Ectodermal cell (in vitro differentiated cells): ENCODE measurements around the gene POLR3GL. TPM values are rescaled to one million over a fixed set of nuclear protein-coding genes. Genes with fewer than 3 reads are reported as not detected.
"Not testable (repeated sequence)": the region's sequence is repeated elsewhere in the genome, so short reads cannot be mapped to it uniquely, and the experiment has no call there.

ENCODE experiments used
- H3K27ac ChIP-seq: 2 replicates; pipeline ENCODE4 v1.7.0; 2013; ENCODE audit warnings: mild to moderate bottlenecking, low read depth, low read length; ENCODE audit not compliant: insufficient read depth, poor library complexity, severe bottlenecking
- H3K27me3 ChIP-seq: 2 replicates; pipeline ENCODE4 v1.7.0; 2013; ENCODE audit warnings: mild to moderate bottlenecking, low read length; ENCODE audit not compliant: insufficient read depth, control insufficient read depth, poor library complexity, severe bottlenecking
- H3K36me3 ChIP-seq: one replicate; pipeline ENCODE4 v1.7.0; 2013; ENCODE audit warnings: low read length; ENCODE audit not compliant: control insufficient read depth, insufficient read depth
- H3K4me1 ChIP-seq: one replicate; pipeline ENCODE4 v1.7.0; 2013; ENCODE audit warnings: low read length; ENCODE audit not compliant: control insufficient read depth, insufficient read depth
- H3K4me3 ChIP-seq: 2 replicates; pipeline ENCODE4 v1.7.0; 2013; ENCODE audit warnings: low read depth, low read length, control low read depth; ENCODE audit not compliant: insufficient read depth
- H3K9me3 ChIP-seq: 2 replicates; pipeline ENCODE4 v1.7.0; 2013; ENCODE audit warnings: mild to moderate bottlenecking, low read length, moderate library complexity; ENCODE audit not compliant: control insufficient read depth
- WGBS, 2 experiments: methylation state at CpG; one replicate each; pipeline ENCODE4 v1.1.7; 2013; ENCODE audit warnings: missing lambda C conversion rate in 2 of 2; 5-methylcytosine and 5-hydroxymethylcytosine counted together
- polyA plus RNA-seq, 4 experiments: library from polyadenylated mRNA; stranded (reverse); fragments of 50-300 nt; gene quantifications; one replicate each; pipeline ENCODE4 v1.2.3, GENCODE V29; 2013

Gene POLR3GL
- 18.3 TPM for polyA plus RNA-seq (2013, experiment 1 of 4)
- polyA plus RNA-seq (2013, experiment 2 of 4), result 16.4 TPM
- polyA plus RNA-seq (2013, experiment 3 of 4), result 22.1 TPM
- 22.3 TPM for polyA plus RNA-seq (2013, experiment 4 of 4)

- H3K4me3 ChIP-seq, result peak within 1 kb of the TSS; percentile 70
- H3K27me3 ChIP-seq, result peaks cover 48% of the 10 kb centered on the region
- no peaks in the 10 kb centered on the region for H3K9me3 ChIP-seq
- H3K4me1 ChIP-seq, result peaks cover 25% of the 10 kb centered on the region
- no peaks in the 10 kb centered on the region for H3K36me3 ChIP-seq
- H3K27ac ChIP-seq, result no peak within 1 kb of the TSS
- WGBS, 2 experiments, result 2% methylated on average over 37 of the region's 37 CpGs
Observed at GRCh38 chr1:145964328-145965118, at the start of gene POLR3GL, which contains the start of gene ANKRD34A. TSS of gene POLR3GL (plus strand) at chr1:145964690. CDS start at chr1:145974866, 10,176 bp downstream. TSS of gene ANKRD34A (minus strand) at chr1:145964575. CDS start at chr1:145961759, 2,816 bp downstream.

- no peaks in the 10 kb centered on the region for H3K27me3 ChIP-seq
- no peaks in the 10 kb centered on the region for H3K4me1 ChIP-seq
- WGBS, 2 experiments, result 90 to 94% methylated on average over 5 of the region's 5 CpGs
- no peak overlapping the region for H3K27ac ChIP-seq
- no peak overlapping the region for H3K4me3 ChIP-seq
- H3K36me3 ChIP-seq, result peaks cover 8% of the 10 kb centered on the region
- no peaks in the 10 kb centered on the region for H3K9me3 ChIP-seq
Observed at GRCh38 chr1:145916745-145917144, 47.7 kb upstream of the POLR3GL start.

- H3K4me3 ChIP-seq, result peak overlapping the region; percentile 70
- no peaks in the 10 kb centered on the region for H3K9me3 ChIP-seq
- 89 to 93% methylated on average over 5 of the region's 5 CpGs for WGBS, 2 experiments
- H3K36me3 ChIP-seq, result peaks cover 5% of the 10 kb centered on the region
- no peaks in the 10 kb centered on the region for H3K27me3 ChIP-seq
- no peaks in the 10 kb centered on the region for H3K4me1 ChIP-seq
- H3K27ac ChIP-seq, result no peak overlapping the region
Observed at GRCh38 chr1:145917595-145917994, 46.9 kb upstream of the POLR3GL start.

GRCh38 chr1:145918144-145918991 lies 46.1 kb upstream of the POLR3GL start, which contains the start of gene PEX11B:
TSS of gene PEX11B (minus strand) at chr1:145918717. CDS start at chr1:145918688, 29 bp downstream.
- peaks cover 5% of the 10 kb centered on the region for H3K36me3 ChIP-seq
- H3K27ac ChIP-seq, result no peak within 1 kb of the TSS
- peak within 1 kb of the TSS; percentile 70 for H3K4me3 ChIP-seq
- no peaks in the 10 kb centered on the region for H3K9me3 ChIP-seq
- WGBS, 2 experiments, result 1 to 2% methylated on average over 51 of the region's 51 CpGs
- no peaks in the 10 kb centered on the region for H3K27me3 ChIP-seq
- H3K4me1 ChIP-seq, result no peaks in the 10 kb centered on the region

GRCh38 chr1:145918992-145919939 lies 45.2 kb upstream of the POLR3GL start:
- Histone ChIP-seq H3K4me3 (peak overlapping the region; percentile 70), H3K36me3 (peaks cover 5% of the 10 kb centered on the region), H3K27ac (no peak overlapping the region), H3K27me3 (no peaks in the 10 kb centered on the region), H3K9me3 (no peaks in the 10 kb centered on the region), H3K4me1 (no peaks in the 10 kb centered on the region)
- 10 to 11% methylated on average over 33 of the region's 33 CpGs for WGBS, 2 experiments

GRCh38 chr1:145920297-145920696 lies 44.2 kb upstream of the POLR3GL start:
- not testable (repeated sequence) for H3K27ac ChIP-seq, H3K4me1 ChIP-seq, H3K36me3 ChIP-seq, H3K27me3 ChIP-seq, H3K4me3 ChIP-seq, H3K9me3 ChIP-seq
- 100% methylated on average over 1 of the region's 4 CpGs; no CpG with 5 or more reads in 1 of the 2 experiments for WGBS, 2 experiments

GRCh38 chr1:145922266-145922665 lies 42.2 kb upstream of the POLR3GL start:
- no peaks in the 10 kb centered on the region for H3K27me3 ChIP-seq
- H3K27ac ChIP-seq, result no peak overlapping the region
- H3K4me1 ChIP-seq, result no peaks in the 10 kb centered on the region
- H3K9me3 ChIP-seq, result no peaks in the 10 kb centered on the region
- H3K36me3 ChIP-seq, result no peaks in the 10 kb centered on the region
- WGBS, 2 experiments, result 95 to 100% methylated on average over 2 of the region's 2 CpGs
- H3K4me3 ChIP-seq, result no peak overlapping the region

- Histone ChIP-seq H3K4me1 (no peaks in the 10 kb centered on the region), H3K36me3 (no peaks in the 10 kb centered on the region), H3K27me3 (no peaks in the 10 kb centered on the region), H3K27ac (peak overlapping the region; percentile 81), H3K9me3 (no peaks in the 10 kb centered on the region), H3K4me3 (peak overlapping the region; percentile 73)
- 13% methylated on average over 19 of the region's 19 CpGs for WGBS, 2 experiments
Observed at GRCh38 chr1:145926686-145927062, 37.8 kb upstream of the POLR3GL start.

GRCh38 chr1:145927063-145927886 lies 37.2 kb upstream of the POLR3GL start, which contains the start of gene RBM8A:
TSS of gene RBM8A (minus strand) at chr1:145927484. CDS start at chr1:145927426, 58 bp downstream.
- no peaks in the 10 kb centered on the region for H3K9me3 ChIP-seq
- H3K27me3 ChIP-seq, result no peaks in the 10 kb centered on the region
- no peaks in the 10 kb centered on the region for H3K36me3 ChIP-seq
- H3K27ac ChIP-seq, result peak within 1 kb of the TSS; percentile 81
- H3K4me3 ChIP-seq, result peak within 1 kb of the TSS; percentile 73
- WGBS, 2 experiments, result 1% methylated on average over 41 of the region's 41 CpGs
- no peaks in the 10 kb centered on the region for H3K4me1 ChIP-seq
